ENCODE results near the gene TTC22. TPM values are rescaled to one million over a fixed set of nuclear protein-coding genes. Genes with fewer than 3 reads are reported as not detected.
A peak's percentile ranks its signal among the peaks of the same experiment; 100 is the strongest.

TTC22 gene
- total RNA-seq, 1 experiment from 2014 or later = 0.59 TPM

- Histone ChIP-seq H3K79me2 (ENCODE audit: insufficient read depth, low read length) (no peaks in the 10 kb centered on the region), H4K20me1 (ENCODE audit: control insufficient read depth, insufficient read depth, insufficient read length) (no peaks in the 10 kb centered on the region), H3K9ac (ENCODE audit: extremely low read depth, insufficient read length, low read length) (no peak overlapping the region), H3K79me1 (ENCODE audit: insufficient read depth, low read depth, low read length, poor library complexity, severe bottlenecking) (no peaks in the 10 kb centered on the region), H3K56ac (ENCODE audit: insufficient read length, low read depth, low read length) (no peak overlapping the region), H2BK15ac (ENCODE audit: low read depth, low read length) (no peak overlapping the region), H3K14ac (ENCODE audit: insufficient read depth, low read length) (no peak overlapping the region), H2AFZ (ENCODE audit: low read length) (no peak overlapping the region), H3K23ac (ENCODE audit: insufficient read length, low read depth, low read length) (no peak overlapping the region), H2AK5ac (ENCODE audit: insufficient read length, low read length) (no peak overlapping the region), H2BK12ac (ENCODE audit: insufficient read length, low read depth, low read length) (no peak overlapping the region), H2BK20ac (ENCODE audit: low read depth, low read length, poor library complexity, severe bottlenecking) (no peak overlapping the region), H3K4me1 (ENCODE audit: insufficient read depth, low read length) (no peaks in the 10 kb centered on the region; the same call in 1 of the 2 replicates), H4K5ac (ENCODE audit: insufficient read length, low read depth, low read length) (no peak overlapping the region), H3K4me2 (ENCODE audit: insufficient read depth, insufficient read length, low read length) (no peak overlapping the region), H3K27me3 (ENCODE audit: insufficient read depth, low read length) (no peaks in the 10 kb centered on the region), H3K4ac (ENCODE audit: low read depth, low read length) (no peak overlapping the region), H3K23me2 (ENCODE audit: insufficient read length, low read depth, low read length, poor library complexity, severe bottlenecking) (no peaks in the 10 kb centered on the region), H4K8ac (replicated peaks; ENCODE audit: insufficient read length, low read depth, low read length) (no peak overlapping the region), H4K91ac (ENCODE audit: insufficient read length, low read depth, low read length) (no peak overlapping the region), H2BK5ac (ENCODE audit: insufficient read length, low read length) (no peak overlapping the region), H3K18ac (ENCODE audit: insufficient read length, low read depth, low read length) (no peak overlapping the region), H3K9me3 (ENCODE audit: control insufficient read depth, low read depth, low read length) (no peaks in the 10 kb centered on the region), H2BK120ac (ENCODE audit: low read depth, low read length, poor library complexity, severe bottlenecking) (no peak overlapping the region), H3K27ac (ENCODE audit: insufficient read length, low read depth, low read length) (no peak overlapping the region), H3T11ph (ENCODE audit: low read length) (no peak overlapping the region)
- no peak for TF ChIP-seq CTCF (conservative IDR thresholded peaks at IDR 0.05)
- peaks cover 24 to 26% of the 10 kb centered on the region in 2 experiments for H3K4me1 Mint-ChIP-seq
- DNase-seq = no peak
- WGBS (ENCODE audit: extremely low coverage, insufficient read length, low lambda C conversion rate) = no CpG with 5 or more reads among the region's 11 CpGs
- H3K36me3 Mint-ChIP-seq (ENCODE audit: insufficient read depth in 1 of 3, low read depth in 3 of 3) = no peaks in the 10 kb centered on the region
- peak overlapping the region in 1 of 3 experiments; percentile 17; a peak in 1 of 7 replicates for H3K27ac Mint-ChIP-seq
- no peak overlapping the region for H3K4me3 Mint-ChIP-seq
- peaks cover 2 to 3% of the 10 kb centered on the region in 2 experiments; a peak in 2 of 5 replicates for H3K9me3 Mint-ChIP-seq
- peaks cover 27% of the 10 kb centered on the region for H3K27me3 Mint-ChIP-seq (ENCODE audit: low read depth)
Observed at GRCh38 chr1:54787604-54788003, 13.5 kb downstream of the TTC22 start.
